ENCODE measurements around the gene BMP8B. TPM values are rescaled to one million over a fixed set of nuclear protein-coding genes. Genes with fewer than 3 reads are reported as not detected.
A peak's percentile ranks its signal among the peaks of the same experiment; 100 is the strongest.

The BMP8B gene
- total and polyA plus RNA-seq, 2 donors (not counting 1 experiment from before 2014, with no cell fraction given): 0.01 TPM; not detected in 1

DNA sequence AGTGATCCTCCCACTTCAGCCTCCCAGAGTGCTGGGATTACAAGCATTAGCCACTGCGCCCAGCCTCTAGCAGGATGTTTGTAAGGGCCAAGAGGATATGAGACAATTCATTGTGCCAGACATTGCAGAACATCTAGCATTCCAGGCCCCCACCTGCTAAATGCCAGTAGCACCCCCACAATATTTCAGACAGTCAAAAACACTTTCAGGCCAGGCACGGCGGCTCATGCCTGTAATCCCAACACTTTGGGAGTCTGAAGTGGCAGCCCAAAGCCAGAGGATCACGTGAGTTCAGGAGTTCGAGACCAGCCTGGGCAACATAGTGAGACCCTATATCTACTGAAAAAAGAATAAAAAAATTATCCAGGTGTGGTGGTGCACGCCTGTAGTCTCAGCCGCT, 37.1 kb downstream of the BMP8B start:
- H2AFZ ChIP-seq (ENCODE audit: low read length): no peak overlapping the region
- no peaks in the 10 kb centered on the region for H3K79me2 ChIP-seq (ENCODE audit: control insufficient read depth, insufficient read depth, low read length)
- H3K4me1 ChIP-seq (ENCODE audit: control insufficient read depth, extremely low read depth, insufficient read depth, low read length): peaks cover 4% of the 10 kb centered on the region
- H3K4me3 ChIP-seq (replicated peaks in 1 of 4; ENCODE audit: control extremely low read depth in 1 of 4, insufficient read depth in 1 of 4, low read depth in 3 of 4, low read length in 4 of 4): no peak overlapping the region
- no peak for DNase-seq (ENCODE audit: low read depth in 2 of 2)
- H4K20me1 ChIP-seq (ENCODE audit: control insufficient read depth, extremely low read depth, insufficient read depth, low read length): no peaks in the 10 kb centered on the region
- TF ChIP-seq, protein P1, sequence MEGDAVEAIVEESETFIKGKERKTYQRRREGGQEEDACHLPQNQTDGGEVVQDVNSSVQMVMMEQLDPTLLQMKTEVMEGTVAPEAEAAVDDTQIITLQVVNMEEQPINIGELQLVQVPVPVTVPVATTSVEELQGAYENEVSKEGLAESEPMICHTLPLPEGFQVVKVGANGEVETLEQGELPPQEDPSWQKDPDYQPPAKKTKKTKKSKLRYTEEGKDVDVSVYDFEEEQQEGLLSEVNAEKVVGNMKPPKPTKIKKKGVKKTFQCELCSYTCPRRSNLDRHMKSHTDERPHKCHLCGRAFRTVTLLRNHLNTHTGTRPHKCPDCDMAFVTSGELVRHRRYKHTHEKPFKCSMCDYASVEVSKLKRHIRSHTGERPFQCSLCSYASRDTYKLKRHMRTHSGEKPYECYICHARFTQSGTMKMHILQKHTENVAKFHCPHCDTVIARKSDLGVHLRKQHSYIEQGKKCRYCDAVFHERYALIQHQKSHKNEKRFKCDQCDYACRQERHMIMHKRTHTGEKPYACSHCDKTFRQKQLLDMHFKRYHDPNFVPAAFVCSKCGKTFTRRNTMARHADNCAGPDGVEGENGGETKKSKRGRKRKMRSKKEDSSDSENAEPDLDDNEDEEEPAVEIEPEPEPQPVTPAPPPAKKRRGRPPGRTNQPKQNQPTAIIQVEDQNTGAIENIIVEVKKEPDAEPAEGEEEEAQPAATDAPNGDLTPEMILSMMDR (conservative IDR thresholded peaks at IDR 0.05 in 1 of 2, IDR thresholded peaks at IDR 0.05 in 1 of 2; ENCODE audit: low read depth in 1 of 2, low read length in 2 of 2): no peak
- no peak for TF ChIP-seq EZH2 (IDR thresholded peaks at IDR 0.05; ENCODE audit: low read length, missing control alignments)
- H3K27me3 ChIP-seq (ENCODE audit: control insufficient read depth, insufficient read depth, low read length): no peaks in the 10 kb centered on the region
- no peak overlapping the region for H3K4me2 ChIP-seq (ENCODE audit: extremely low read depth, insufficient read depth, low read length)
- no peaks in the 10 kb centered on the region for H3K9me3 ChIP-seq (ENCODE audit: control insufficient read depth, insufficient read depth, low read depth, low read length)
- peaks cover 22% of the 10 kb centered on the region for H3K36me3 ChIP-seq (ENCODE audit: control insufficient read depth, insufficient read depth, low read length)
- H3K27ac ChIP-seq (ENCODE audit: insufficient read depth, low read length): no peak overlapping the region
- H3K9ac ChIP-seq (ENCODE audit: insufficient read depth, low read length): no peak overlapping the region

DNA sequence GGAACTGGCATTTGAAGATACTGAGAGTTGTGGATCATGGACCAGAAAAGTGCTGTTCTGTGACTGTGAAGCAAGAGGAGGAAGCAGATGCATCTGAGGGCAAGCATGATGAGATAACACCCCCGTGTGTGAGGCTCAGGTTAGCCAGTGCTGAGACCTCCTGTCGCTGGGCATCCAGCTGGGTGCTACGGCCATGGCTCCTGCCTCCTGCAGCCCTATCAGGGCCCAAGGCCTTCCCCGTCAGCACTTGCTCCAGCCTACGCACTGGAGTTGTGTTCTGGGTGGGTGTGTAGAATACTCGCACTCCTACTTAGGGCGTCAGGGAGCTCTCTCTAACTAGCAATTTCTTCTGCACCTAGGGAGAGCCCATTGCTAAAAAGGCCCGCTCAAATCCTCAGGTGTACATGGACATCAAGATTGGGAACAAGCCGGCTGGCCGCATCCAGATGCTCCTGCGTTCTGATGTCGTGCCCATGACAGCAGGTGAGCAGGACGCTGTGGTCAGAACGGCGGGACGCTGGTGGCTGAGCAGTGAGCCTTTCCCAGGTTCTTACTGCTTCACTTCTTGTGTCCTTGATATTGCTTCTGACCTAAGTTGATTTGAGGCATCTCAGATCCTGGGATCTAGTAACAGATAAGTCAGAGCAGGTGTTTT, 43.5 kb downstream of the BMP8B start:
- Histone ChIP-seq H3K4me2 (ENCODE audit: extremely low read depth, insufficient read depth, low read length) (no peak overlapping the region), H3K79me2 (ENCODE audit: control insufficient read depth, insufficient read depth, low read length) (no peaks in the 10 kb centered on the region), H3K4me1 (ENCODE audit: control insufficient read depth, extremely low read depth, insufficient read depth, low read length) (no peaks in the 10 kb centered on the region), H3K27me3 (ENCODE audit: control insufficient read depth, insufficient read depth, low read length) (no peaks in the 10 kb centered on the region), H2AFZ (ENCODE audit: low read length) (no peak overlapping the region), H3K36me3 (ENCODE audit: control insufficient read depth, insufficient read depth, low read length) (peaks cover 9% of the 10 kb centered on the region), H3K9ac (ENCODE audit: insufficient read depth, low read length) (no peak overlapping the region), H3K9me3 (ENCODE audit: control insufficient read depth, insufficient read depth, low read depth, low read length) (no peaks in the 10 kb centered on the region), H4K20me1 (ENCODE audit: control insufficient read depth, extremely low read depth, insufficient read depth, low read length) (no peaks in the 10 kb centered on the region), H3K27ac (ENCODE audit: insufficient read depth, low read length) (no peak overlapping the region), H3K4me3 (replicated peaks in 1 of 4; ENCODE audit: control extremely low read depth in 1 of 4, insufficient read depth in 1 of 4, low read depth in 3 of 4, low read length in 4 of 4) (no peak overlapping the region)
- TF ChIP-seq, protein P1 (conservative IDR thresholded peaks at IDR 0.05 in 1 of 2, IDR thresholded peaks at IDR 0.05 in 1 of 2; ENCODE audit: low read depth in 1 of 2, low read length in 2 of 2): no peak
- no peak for TF ChIP-seq EZH2 (IDR thresholded peaks at IDR 0.05; ENCODE audit: low read length, missing control alignments)
- no peak for DNase-seq (ENCODE audit: low read depth in 2 of 2)

GRCh38 chr1:39738622-39739366, 49.9 kb downstream of the BMP8B start, which contains the start of gene PPIE:
PPIE (plus strand) TSS chr1:39738882; CDS start chr1:39738901, 19 bp downstream.
- DNase-seq (ENCODE audit: low read depth in 2 of 2): peak; percentile 85 to 88
- peak within 1 kb of the TSS; percentile 79 for H3K27ac ChIP-seq (ENCODE audit: insufficient read depth, low read length)
- peak within 1 kb of the TSS; percentile 98 for H2AFZ ChIP-seq (ENCODE audit: low read length)
- H3K9me3 ChIP-seq (ENCODE audit: control insufficient read depth, insufficient read depth, low read depth, low read length): no peaks in the 10 kb centered on the region
- H3K4me2 ChIP-seq (ENCODE audit: extremely low read depth, insufficient read depth, low read length): peak within 1 kb of the TSS; percentile 91
- H3K4me3 ChIP-seq (replicated peaks in 1 of 4; ENCODE audit: control extremely low read depth in 1 of 4, insufficient read depth in 1 of 4, low read depth in 3 of 4, low read length in 4 of 4): peak within 1 kb of the TSS; percentile 72 to 91 (median 79)
- H4K20me1 ChIP-seq (ENCODE audit: control insufficient read depth, extremely low read depth, insufficient read depth, low read length): no peaks in the 10 kb centered on the region
- no peaks in the 10 kb centered on the region for H3K4me1 ChIP-seq (ENCODE audit: control insufficient read depth, extremely low read depth, insufficient read depth, low read length)
- peak within 1 kb of the TSS; percentile 83 for H3K9ac ChIP-seq (ENCODE audit: insufficient read depth, low read length)
- TF ChIP-seq, protein P1 (conservative IDR thresholded peaks at IDR 0.05 in 1 of 2, IDR thresholded peaks at IDR 0.05 in 1 of 2; ENCODE audit: low read depth in 1 of 2, low read length in 2 of 2): no peak
- no peak for TF ChIP-seq EZH2 (IDR thresholded peaks at IDR 0.05; ENCODE audit: low read length, missing control alignments)
- H3K36me3 ChIP-seq (ENCODE audit: control insufficient read depth, insufficient read depth, low read length): no peaks in the 10 kb centered on the region
- H3K27me3 ChIP-seq (ENCODE audit: control insufficient read depth, insufficient read depth, low read length): peaks cover 4% of the 10 kb centered on the region
- H3K79me2 ChIP-seq (ENCODE audit: control insufficient read depth, insufficient read depth, low read length): peaks cover 10% of the 10 kb centered on the region

Measured in fibroblast of lung (primary cell).